Measurements from ENCODE around the gene SLC2A4.

The SLC2A4 gene

DNA sequence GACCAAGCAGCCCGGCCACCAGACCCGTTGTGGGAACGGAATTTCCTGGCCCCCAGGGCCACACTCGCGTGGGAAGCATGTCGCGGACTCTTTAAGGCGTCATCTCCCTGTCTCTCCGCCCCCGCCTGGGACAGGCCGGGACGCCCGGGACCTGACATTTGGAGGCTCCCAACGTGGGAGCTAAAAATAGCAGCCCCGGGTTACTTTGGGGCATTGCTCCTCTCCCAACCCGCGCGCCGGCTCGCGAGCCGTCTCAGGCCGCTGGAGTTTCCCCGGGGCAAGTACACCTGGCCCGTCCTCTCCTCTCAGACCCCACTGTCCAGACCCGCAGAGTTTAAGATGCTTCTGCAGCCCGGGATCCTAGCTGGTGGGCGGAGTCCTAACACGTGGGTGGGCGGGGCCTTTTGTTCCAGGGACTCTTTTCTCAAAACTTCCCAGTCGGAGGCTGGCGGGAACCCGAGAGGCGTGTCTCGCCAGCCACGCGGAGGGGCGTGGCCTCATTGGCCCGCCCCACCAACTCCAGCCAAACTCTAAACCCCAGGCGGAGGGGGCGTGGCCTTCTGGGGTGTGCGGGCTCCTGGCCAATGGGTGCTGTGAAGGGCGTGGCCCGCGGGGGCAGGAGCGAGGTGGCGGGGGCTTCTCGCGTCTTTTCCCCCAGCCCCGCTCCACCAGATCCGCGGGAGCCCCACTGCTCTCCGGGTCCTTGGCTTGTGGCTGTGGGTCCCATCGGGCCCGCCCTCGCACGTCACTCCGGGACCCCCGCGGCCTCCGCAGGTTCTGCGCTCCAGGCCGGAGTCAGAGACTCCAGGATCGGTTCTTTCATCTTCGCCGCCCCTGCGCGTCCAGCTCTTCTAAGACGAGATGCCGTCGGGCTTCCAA, at the start of gene SLC2A4:
Gene SLC2A4 (plus strand): TSS at position 645 of the 879 bp plus-strand sequence. CDS start 217 bp downstream, at position 862.
- in situ Hi-C loops (cut with MboI; ENCODE audit: low sequenced_read_pairs, unreplicated experiment): loop anchor here (25.0 kb wide), 1 partner anchor 244 kb away; the partner anchor contains the start of genes SLC16A11 and SLC16A13
- TF ChIP-seq, protein P1, sequence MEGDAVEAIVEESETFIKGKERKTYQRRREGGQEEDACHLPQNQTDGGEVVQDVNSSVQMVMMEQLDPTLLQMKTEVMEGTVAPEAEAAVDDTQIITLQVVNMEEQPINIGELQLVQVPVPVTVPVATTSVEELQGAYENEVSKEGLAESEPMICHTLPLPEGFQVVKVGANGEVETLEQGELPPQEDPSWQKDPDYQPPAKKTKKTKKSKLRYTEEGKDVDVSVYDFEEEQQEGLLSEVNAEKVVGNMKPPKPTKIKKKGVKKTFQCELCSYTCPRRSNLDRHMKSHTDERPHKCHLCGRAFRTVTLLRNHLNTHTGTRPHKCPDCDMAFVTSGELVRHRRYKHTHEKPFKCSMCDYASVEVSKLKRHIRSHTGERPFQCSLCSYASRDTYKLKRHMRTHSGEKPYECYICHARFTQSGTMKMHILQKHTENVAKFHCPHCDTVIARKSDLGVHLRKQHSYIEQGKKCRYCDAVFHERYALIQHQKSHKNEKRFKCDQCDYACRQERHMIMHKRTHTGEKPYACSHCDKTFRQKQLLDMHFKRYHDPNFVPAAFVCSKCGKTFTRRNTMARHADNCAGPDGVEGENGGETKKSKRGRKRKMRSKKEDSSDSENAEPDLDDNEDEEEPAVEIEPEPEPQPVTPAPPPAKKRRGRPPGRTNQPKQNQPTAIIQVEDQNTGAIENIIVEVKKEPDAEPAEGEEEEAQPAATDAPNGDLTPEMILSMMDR (IDR thresholded peaks at IDR 0.05; ENCODE audit: borderline replicate concordance, control extremely low read depth, extremely low read depth, insufficient read depth, missing control alignments): no peak
- DNase-seq (ENCODE audit: low spot score): peak; percentile 99

DNA sequence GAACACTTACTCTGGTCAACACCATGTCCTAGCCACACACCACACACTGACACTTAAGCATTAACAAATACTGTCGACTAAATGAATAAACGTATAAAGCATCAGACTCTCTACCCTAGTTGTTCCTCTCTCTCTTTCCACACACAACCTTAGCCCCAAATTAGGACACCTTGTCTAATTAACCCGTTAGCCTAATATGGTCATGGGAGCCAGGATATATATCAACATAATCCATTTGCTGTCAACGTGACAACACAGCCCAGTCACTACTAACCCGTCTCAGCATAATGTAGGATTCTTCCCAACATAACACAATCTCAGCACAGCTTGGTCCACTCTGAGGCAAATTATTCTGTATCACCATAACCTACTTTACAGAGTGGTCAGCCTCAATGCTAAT, 49.4 kb upstream of the SLC2A4 start:
- no peak for DNase-seq (ENCODE audit: low spot score)
- in situ Hi-C loops (cut with MboI; ENCODE audit: low sequenced_read_pairs, unreplicated experiment): no loop called here
- TF ChIP-seq, protein P1 (IDR thresholded peaks at IDR 0.05; ENCODE audit: borderline replicate concordance, control extremely low read depth, extremely low read depth, insufficient read depth, missing control alignments): no peak

DNA sequence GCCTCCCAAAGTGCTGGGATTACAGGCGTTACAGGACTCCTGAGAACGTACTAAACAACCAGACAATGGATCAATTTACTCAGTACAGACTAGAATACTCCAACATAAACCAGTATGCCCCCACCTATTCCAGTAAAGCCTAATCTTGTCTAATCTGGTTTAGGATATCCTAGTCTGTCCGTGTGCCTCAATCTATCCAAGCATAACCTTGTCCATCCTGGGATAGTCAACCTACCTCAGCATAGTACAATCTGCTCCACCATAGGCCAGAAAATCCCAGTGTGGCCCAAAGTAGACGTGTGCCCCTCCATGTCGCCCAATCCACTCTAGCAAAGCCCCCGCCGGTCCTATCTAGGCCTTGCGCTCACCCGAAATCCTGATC, 47.8 kb upstream of the SLC2A4 start:
- in situ Hi-C loops (cut with MboI; ENCODE audit: low sequenced_read_pairs, unreplicated experiment): no loop called here
- no peak for DNase-seq (ENCODE audit: low spot score)
- TF ChIP-seq, protein P1 (IDR thresholded peaks at IDR 0.05; ENCODE audit: borderline replicate concordance, control extremely low read depth, extremely low read depth, insufficient read depth, missing control alignments): no peak

DNA sequence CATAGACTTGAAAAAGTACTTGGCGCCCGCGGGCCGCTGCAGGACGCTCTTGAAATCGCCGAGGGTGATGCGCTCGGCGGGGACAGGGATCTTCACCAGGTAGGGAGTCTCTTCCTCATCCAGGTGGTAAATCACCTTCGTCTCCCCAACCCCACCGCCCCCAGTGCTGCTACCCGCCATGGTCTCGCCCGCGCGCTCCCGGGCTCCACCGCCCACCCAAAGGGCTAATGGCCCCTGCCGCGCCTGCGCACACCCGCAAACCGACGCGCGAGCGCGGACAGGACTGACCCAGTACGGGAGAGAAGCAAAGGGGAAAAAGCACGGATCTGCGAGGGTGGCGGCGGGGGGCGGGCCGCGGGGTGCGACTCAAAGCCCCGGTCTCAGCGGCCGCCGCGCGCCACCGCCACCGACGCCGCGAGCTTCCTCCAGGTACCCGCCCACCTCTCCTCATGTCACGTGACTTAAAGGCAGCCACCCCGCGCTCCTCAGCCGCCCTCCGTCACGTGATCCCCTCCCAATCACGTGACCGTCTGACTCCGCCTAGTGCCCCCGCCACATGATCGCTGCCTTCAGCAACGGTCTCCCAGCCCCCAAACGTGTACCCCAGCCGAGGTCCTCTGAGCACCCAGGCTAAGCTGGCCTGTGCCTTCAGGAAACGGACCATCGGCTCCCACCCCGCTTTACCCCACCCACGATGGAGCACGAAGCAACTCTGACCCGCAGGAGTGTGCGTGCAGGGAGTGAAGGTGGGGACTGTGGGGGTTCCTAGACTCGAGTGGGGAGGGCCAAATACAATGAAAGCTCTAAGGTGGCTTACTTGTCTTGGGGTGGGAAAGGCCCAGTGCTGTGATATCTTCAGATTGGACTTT, 47.2 kb upstream of the SLC2A4 start, which contains the start of gene DVL2:
Gene DVL2 (minus strand): TSS at position 435 of the 869 bp plus-strand sequence. CDS start 255 bp downstream, at position 180.
- peak; percentile 97 for DNase-seq (ENCODE audit: low spot score)
- in situ Hi-C loops (cut with MboI; ENCODE audit: low sequenced_read_pairs, unreplicated experiment): no loop called here
- TF ChIP-seq, protein P1 (IDR thresholded peaks at IDR 0.05; ENCODE audit: borderline replicate concordance, control extremely low read depth, extremely low read depth, insufficient read depth, missing control alignments): no peak

DNA sequence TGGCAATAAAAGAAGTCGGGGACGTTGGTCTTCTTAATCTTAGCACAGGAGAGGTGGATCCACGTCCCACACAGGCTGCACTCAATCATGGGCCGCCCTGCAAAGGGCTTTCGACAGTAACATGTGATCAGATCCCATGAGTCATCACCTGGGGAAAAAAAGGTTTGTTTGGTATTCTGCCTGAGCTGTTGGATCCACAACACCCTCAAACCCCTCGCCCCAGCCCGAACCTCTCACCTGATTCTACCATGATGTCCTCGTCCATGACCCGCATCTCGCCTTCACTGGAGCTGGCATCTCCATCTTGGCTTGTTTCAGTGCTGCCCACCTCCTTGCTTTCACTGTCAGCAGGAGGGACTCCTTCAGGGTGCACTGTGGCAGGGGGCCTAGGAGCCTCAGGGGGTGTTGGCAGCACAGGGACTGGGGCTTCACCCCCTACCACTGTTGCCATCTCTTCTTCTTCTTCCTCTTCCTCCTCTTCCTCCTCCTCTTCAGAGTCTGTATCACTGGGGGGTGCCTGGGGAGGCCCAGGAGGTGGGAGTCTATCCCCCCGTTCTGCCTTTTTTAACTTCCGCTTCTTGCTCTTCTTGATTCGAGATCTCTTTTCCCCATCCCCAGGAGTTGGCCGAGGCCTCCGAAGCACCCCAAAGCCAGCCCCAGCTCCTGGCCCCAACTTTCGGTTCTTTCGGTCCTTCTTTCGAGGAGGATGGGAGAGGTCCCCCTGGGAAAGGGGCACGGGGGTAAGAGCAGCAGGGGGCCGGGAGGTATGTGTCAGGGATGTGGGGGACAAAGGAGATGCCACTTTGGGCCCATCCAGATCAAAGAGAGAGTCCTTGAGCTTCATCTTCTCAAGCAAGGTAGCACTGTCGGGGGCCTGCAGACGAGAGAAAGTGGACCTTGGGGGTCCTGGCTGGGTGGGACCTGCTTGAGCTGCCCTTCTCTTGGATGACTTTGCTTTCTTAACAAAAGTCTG, 45.5 kb upstream of the SLC2A4 start:
- in situ Hi-C loops (cut with MboI; ENCODE audit: low sequenced_read_pairs, unreplicated experiment): no loop called here
- TF ChIP-seq, protein P1 (IDR thresholded peaks at IDR 0.05; ENCODE audit: borderline replicate concordance, control extremely low read depth, extremely low read depth, insufficient read depth, missing control alignments): no peak
- DNase-seq (ENCODE audit: low spot score): no peak

All from GM13976 (cell line).